ENCODE measurements around the gene LUC7L2. TPM values are rescaled to one million over a fixed set of nuclear protein-coding genes. Genes with fewer than 3 reads are reported as not detected.

LUC7L2 gene
- total and polyA plus RNA-seq, 10 of the 15 experiments (the other 5 are each of a cell fraction or from before 2014, with no cell fraction given), result 31.7 to 98.7 (median 68.6) TPM

DNA sequence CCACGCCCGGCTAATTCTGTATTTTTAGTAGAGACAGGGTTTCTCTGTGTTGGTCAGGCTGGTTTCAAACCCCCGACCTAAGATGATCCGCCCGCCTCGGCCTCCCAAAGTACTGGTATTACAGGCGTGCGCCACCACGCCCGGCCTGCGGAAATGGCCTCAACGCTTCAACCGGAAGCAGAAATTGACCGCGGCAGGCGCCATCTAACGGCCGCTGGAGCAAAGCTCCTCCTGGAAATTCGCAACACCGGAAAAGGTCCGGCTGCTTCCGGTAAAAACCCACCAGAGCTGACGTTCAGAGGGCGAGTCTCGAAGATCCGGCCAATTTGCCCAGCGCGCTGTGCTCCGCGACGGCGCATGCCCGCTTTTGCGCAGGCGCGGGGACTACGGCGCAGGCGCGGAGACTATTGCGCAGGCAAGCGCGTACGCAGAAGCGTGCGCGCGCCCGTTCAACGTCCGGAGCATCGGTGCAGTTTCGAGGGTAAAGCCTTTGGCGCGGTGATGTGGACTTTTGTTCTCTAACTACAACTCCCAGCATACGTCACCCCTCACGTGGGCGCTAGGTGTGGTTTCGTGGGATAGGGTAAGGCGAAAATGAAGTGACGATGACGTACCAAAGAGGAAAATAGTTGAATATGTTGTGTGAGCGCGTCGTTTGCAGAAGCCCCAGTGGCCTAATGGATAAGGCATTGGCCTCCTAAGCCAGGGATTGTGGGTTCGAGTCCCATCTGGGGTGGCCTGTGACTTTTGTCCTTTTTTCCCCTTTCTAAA is 19.5 kb upstream of the LUC7L2 start (continued):
- TF ChIP-seq, protein P1, sequence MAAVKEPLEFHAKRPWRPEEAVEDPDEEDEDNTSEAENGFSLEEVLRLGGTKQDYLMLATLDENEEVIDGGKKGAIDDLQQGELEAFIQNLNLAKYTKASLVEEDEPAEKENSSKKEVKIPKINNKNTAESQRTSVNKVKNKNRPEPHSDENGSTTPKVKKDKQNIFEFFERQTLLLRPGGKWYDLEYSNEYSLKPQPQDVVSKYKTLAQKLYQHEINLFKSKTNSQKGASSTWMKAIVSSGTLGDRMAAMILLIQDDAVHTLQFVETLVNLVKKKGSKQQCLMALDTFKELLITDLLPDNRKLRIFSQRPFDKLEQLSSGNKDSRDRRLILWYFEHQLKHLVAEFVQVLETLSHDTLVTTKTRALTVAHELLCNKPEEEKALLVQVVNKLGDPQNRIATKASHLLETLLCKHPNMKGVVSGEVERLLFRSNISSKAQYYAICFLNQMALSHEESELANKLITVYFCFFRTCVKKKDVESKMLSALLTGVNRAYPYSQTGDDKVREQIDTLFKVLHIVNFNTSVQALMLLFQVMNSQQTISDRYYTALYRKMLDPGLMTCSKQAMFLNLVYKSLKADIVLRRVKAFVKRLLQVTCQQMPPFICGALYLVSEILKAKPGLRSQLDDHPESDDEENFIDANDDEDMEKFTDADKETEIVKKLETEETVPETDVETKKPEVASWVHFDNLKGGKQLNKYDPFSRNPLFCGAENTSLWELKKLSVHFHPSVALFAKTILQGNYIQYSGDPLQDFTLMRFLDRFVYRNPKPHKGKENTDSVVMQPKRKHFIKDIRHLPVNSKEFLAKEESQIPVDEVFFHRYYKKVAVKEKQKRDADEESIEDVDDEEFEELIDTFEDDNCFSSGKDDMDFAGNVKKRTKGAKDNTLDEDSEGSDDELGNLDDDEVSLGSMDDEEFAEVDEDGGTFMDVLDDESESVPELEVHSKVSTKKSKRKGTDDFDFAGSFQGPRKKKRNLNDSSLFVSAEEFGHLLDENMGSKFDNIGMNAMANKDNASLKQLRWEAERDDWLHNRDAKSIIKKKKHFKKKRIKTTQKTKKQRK (IDR thresholded peaks at IDR 0.05; ENCODE audit: low read depth, low read length), result no peak
- TF ChIP-seq TCF12 (IDR thresholded peaks at IDR 0.05; ENCODE audit: low read depth, low read length), result peak; percentile 47; the same call in 1 of the 2 replicates
- TF ChIP-seq SIN3A (IDR thresholded peaks at IDR 0.05; ENCODE audit: low read depth, low read length), result no peak
- 0 out of 2 replicates have a peak, but pooled peaks have one; percentile 75 for TF ChIP-seq WRNIP1 (IDR thresholded peaks at IDR 0.05; ENCODE audit: borderline replicate concordance, low read depth, low read length)
- TF ChIP-seq MTA2 (IDR thresholded peaks at IDR 0.05; ENCODE audit: low read depth), result peak; percentile 42; the same call in 1 of the 2 replicates
- no peak for TF ChIP-seq EZH2 (IDR thresholded peaks at IDR 0.05; ENCODE audit: borderline replicate concordance, control insufficient read depth, low read depth, low read length)
- TF ChIP-seq, protein P2, sequence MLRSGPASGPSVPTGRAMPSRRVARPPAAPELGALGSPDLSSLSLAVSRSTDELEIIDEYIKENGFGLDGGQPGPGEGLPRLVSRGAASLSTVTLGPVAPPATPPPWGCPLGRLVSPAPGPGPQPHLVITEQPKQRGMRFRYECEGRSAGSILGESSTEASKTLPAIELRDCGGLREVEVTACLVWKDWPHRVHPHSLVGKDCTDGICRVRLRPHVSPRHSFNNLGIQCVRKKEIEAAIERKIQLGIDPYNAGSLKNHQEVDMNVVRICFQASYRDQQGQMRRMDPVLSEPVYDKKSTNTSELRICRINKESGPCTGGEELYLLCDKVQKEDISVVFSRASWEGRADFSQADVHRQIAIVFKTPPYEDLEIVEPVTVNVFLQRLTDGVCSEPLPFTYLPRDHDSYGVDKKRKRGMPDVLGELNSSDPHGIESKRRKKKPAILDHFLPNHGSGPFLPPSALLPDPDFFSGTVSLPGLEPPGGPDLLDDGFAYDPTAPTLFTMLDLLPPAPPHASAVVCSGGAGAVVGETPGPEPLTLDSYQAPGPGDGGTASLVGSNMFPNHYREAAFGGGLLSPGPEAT (IDR thresholded peaks at IDR 0.05; ENCODE audit: low read depth), result peak; percentile 60
- peak; percentile 73; the same call in 1 of the 2 replicates for TF ChIP-seq PML (IDR thresholded peaks at IDR 0.05; ENCODE audit: low read length)
- TF ChIP-seq SMAD5 (IDR thresholded peaks at IDR 0.05; ENCODE audit: low read depth), result peak; percentile 46; the same call in 1 of the 2 replicates
- peak; percentile 96 for TF ChIP-seq GABPA (IDR thresholded peaks at IDR 0.05; ENCODE audit: low read depth)
- no peak; the same call in 1 of the 2 replicates for TF ChIP-seq SPI1 (IDR thresholded peaks at IDR 0.05; ENCODE audit: borderline replicate concordance, insufficient read depth, low read depth, low read length)
- TF ChIP-seq ZZZ3 (IDR thresholded peaks at IDR 0.05; ENCODE audit: control insufficient read depth, insufficient read length, low read depth), result no peak
- peak; percentile 99 for TF ChIP-seq TARDBP (IDR thresholded peaks at IDR 0.05; ENCODE audit: borderline replicate concordance)
- no peak for TF ChIP-seq ZNF622 (IDR thresholded peaks at IDR 0.05)
- TF ChIP-seq PAX5 (IDR thresholded peaks at IDR 0.05; ENCODE audit: borderline replicate concordance, low read depth, low read length), result peak; percentile 16; the same call in 1 of the 2 replicates
- TF ChIP-seq TBL1XR1 (IDR thresholded peaks at IDR 0.05; ENCODE audit: low read depth, low read length), result peak; percentile 86; the same call in 1 of the 2 replicates
- peak; percentile 88 for TF ChIP-seq NBN (IDR thresholded peaks at IDR 0.05)
- peak; percentile 98 for TF ChIP-seq CREM (IDR thresholded peaks at IDR 0.05; ENCODE audit: low read depth)
- no peak for TF ChIP-seq PAX8 (IDR thresholded peaks at IDR 0.05)
- TF ChIP-seq, protein P3, sequence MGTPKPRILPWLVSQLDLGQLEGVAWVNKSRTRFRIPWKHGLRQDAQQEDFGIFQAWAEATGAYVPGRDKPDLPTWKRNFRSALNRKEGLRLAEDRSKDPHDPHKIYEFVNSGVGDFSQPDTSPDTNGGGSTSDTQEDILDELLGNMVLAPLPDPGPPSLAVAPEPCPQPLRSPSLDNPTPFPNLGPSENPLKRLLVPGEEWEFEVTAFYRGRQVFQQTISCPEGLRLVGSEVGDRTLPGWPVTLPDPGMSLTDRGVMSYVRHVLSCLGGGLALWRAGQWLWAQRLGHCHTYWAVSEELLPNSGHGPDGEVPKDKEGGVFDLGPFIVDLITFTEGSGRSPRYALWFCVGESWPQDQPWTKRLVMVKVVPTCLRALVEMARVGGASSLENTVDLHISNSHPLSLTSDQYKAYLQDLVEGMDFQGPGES (IDR thresholded peaks at IDR 0.05), result no peak
- TF ChIP-seq LARP7 (IDR thresholded peaks at IDR 0.05), result peak; percentile 46
- TF ChIP-seq STAT1 (conservative IDR thresholded peaks at IDR 0.05), result peak; percentile 91; the same call in 1 of the 2 replicates
- no peak for TF ChIP-seq FOS (IDR thresholded peaks at IDR 0.05; ENCODE audit: borderline replicate concordance, extremely low read depth, insufficient read length)
- TF ChIP-seq, protein P4, sequence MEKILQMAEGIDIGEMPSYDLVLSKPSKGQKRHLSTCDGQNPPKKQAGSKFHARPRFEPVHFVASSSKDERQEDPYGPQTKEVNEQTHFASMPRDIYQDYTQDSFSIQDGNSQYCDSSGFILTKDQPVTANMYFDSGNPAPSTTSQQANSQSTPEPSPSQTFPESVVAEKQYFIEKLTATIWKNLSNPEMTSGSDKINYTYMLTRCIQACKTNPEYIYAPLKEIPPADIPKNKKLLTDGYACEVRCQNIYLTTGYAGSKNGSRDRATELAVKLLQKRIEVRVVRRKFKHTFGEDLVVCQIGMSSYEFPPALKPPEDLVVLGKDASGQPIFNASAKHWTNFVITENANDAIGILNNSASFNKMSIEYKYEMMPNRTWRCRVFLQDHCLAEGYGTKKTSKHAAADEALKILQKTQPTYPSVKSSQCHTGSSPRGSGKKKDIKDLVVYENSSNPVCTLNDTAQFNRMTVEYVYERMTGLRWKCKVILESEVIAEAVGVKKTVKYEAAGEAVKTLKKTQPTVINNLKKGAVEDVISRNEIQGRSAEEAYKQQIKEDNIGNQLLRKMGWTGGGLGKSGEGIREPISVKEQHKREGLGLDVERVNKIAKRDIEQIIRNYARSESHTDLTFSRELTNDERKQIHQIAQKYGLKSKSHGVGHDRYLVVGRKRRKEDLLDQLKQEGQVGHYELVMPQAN (conservative IDR thresholded peaks at IDR 0.05), result peak; percentile 59; the same call in 1 of the 2 replicates
